ENCODE measurements around the gene SETD3.

Gene SETD3

DNA sequence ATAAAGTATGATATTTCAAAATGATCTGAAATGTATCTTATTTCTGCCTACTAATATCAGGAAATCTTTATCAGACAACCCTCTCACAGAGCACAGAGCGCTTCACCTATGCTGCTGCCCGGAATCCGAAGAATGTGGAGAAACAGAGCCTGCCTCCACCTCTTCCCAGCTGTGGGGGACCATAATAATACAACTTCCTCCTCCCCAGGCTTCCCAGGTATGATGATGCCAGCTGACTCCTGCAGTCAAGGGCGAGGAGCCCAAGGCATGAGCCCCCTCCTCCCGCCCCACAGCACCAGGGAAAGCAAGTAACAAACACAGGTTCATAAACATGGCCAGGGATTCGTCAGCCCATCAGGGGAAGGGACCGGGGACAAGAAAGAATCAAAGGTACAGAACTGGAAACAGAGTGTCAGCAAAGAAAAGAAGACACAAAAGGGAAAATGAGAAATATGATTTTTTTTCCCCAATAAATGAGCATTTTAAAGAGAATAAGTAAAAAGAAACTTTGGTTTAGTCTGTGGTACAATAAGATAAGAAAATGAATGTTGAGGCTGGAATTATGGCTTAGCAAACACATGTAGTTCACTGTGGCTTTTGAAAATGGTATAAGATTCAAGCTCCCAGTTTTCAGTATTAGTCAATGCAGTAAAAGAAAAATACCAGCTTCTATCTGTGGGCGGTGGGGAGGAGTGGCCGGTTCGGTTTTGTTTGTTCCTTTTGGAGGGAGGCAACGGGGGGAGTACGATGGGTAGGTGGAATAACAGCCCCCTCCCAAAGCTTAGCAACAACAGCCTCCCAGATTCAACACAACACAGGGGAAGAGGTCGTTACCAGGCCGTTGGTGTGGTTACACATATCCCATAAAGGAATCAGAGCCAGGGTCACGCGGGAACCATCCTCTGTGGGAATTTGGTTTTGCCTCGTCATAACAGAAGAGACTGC is 68.3 kb downstream of the SETD3 start:
- no peak overlapping the region for H3K4me3 ChIP-seq (ENCODE audit: insufficient read depth, low read length, poor library complexity, severe bottlenecking)
- H3K4me2 ChIP-seq (ENCODE audit: low read depth, low read length, poor library complexity, severe bottlenecking): no peak overlapping the region
- H3K9me2 ChIP-seq (replicated peaks; ENCODE audit: insufficient read depth, low read length): no peaks in the 10 kb centered on the region
- no peaks in the 10 kb centered on the region for H3K27me3 ChIP-seq (ENCODE audit: low read length)
- TF ChIP-seq EZH2phosphoT487 (conservative IDR thresholded peaks at IDR 0.05; ENCODE audit: low read length): no peak
- TF ChIP-seq, protein P1, sequence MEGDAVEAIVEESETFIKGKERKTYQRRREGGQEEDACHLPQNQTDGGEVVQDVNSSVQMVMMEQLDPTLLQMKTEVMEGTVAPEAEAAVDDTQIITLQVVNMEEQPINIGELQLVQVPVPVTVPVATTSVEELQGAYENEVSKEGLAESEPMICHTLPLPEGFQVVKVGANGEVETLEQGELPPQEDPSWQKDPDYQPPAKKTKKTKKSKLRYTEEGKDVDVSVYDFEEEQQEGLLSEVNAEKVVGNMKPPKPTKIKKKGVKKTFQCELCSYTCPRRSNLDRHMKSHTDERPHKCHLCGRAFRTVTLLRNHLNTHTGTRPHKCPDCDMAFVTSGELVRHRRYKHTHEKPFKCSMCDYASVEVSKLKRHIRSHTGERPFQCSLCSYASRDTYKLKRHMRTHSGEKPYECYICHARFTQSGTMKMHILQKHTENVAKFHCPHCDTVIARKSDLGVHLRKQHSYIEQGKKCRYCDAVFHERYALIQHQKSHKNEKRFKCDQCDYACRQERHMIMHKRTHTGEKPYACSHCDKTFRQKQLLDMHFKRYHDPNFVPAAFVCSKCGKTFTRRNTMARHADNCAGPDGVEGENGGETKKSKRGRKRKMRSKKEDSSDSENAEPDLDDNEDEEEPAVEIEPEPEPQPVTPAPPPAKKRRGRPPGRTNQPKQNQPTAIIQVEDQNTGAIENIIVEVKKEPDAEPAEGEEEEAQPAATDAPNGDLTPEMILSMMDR (IDR thresholded peaks at IDR 0.05; ENCODE audit: insufficient read depth, low read length, poor library complexity, severe bottlenecking): no peak
- no peak overlapping the region for H2AFZ ChIP-seq (ENCODE audit: low read depth, low read length, severe bottlenecking)
- no peaks in the 10 kb centered on the region for H4K20me1 ChIP-seq (ENCODE audit: low read depth, low read length)
- H3K27ac ChIP-seq (ENCODE audit: low read depth, low read length): no peak overlapping the region
- H3K9me3 ChIP-seq (ENCODE audit: insufficient read depth, low read length): no peaks in the 10 kb centered on the region
- no peaks in the 10 kb centered on the region for H3K79me2 ChIP-seq (ENCODE audit: insufficient read depth, low read length)
- peaks cover 4% of the 10 kb centered on the region; the same call in 1 of the 2 replicates for H3F3A ChIP-seq (ENCODE audit: insufficient read depth)
- H3K9ac ChIP-seq (ENCODE audit: low read length): no peak overlapping the region
- no peaks in the 10 kb centered on the region for H3K36me3 ChIP-seq (ENCODE audit: low read length)

DNA sequence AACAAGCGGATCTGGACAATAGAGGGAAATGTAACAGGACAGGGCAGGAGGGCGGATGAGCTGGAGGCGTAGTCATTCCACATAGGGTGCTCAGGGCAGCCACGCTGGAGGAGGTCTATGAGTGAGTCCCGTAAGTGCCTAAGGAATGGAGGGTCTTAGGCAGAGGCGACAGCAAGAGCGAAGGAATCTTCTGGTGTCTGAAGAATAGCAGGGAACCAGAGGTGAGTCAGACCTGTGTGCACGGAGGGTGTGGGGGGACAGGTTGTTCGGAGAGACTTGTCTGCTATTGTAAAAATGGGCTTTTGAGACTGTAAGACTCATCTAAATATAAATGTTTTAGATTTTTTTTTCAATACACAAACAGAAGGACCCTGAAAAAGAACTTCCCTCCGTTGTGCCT is 70.6 kb downstream of the SETD3 start:
- H3F3A ChIP-seq (ENCODE audit: insufficient read depth): no peaks in the 10 kb centered on the region
- H3K9me2 ChIP-seq (replicated peaks; ENCODE audit: insufficient read depth, low read length): no peaks in the 10 kb centered on the region
- no peak overlapping the region for H3K27ac ChIP-seq (ENCODE audit: low read depth, low read length)
- H3K36me3 ChIP-seq (ENCODE audit: low read length): no peaks in the 10 kb centered on the region
- no peak overlapping the region for H3K4me2 ChIP-seq (ENCODE audit: low read depth, low read length, poor library complexity, severe bottlenecking)
- H3K4me3 ChIP-seq (ENCODE audit: insufficient read depth, low read length, poor library complexity, severe bottlenecking): no peak overlapping the region
- no peaks in the 10 kb centered on the region for H3K9me3 ChIP-seq (ENCODE audit: insufficient read depth, low read length)
- no peaks in the 10 kb centered on the region for H4K20me1 ChIP-seq (ENCODE audit: low read depth, low read length)
- no peak overlapping the region for H3K9ac ChIP-seq (ENCODE audit: low read length)
- no peaks in the 10 kb centered on the region for H3K27me3 ChIP-seq (ENCODE audit: low read length)
- H3K79me2 ChIP-seq (ENCODE audit: insufficient read depth, low read length): no peaks in the 10 kb centered on the region
- H2AFZ ChIP-seq (ENCODE audit: low read depth, low read length, severe bottlenecking): no peak overlapping the region
- TF ChIP-seq, protein P1 (IDR thresholded peaks at IDR 0.05; ENCODE audit: insufficient read depth, low read length, poor library complexity, severe bottlenecking): no peak
- no peak for TF ChIP-seq EZH2phosphoT487 (conservative IDR thresholded peaks at IDR 0.05; ENCODE audit: low read length)

DNA sequence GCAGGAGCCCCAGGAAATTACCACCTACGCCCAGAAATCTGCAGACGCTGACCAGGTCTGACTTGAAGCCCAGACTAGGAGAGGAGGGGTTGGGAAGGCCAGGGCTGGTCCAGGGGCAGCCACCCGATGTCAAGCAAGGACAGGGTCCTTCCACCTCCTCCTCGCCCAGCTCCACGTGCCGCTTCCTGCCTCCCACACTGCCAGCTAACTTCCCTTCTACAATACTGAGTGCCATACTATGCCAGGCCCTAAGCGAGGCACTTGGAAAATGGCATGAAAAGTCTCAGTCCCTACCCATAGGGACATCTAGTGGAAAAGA is 71.7 kb downstream of the SETD3 start:
- Histone ChIP-seq H3K27ac (ENCODE audit: low read depth, low read length) (no peak overlapping the region), H3K4me3 (ENCODE audit: insufficient read depth, low read length, poor library complexity, severe bottlenecking) (no peak overlapping the region), H3K4me2 (ENCODE audit: low read depth, low read length, poor library complexity, severe bottlenecking) (no peak overlapping the region), H2AFZ (ENCODE audit: low read depth, low read length, severe bottlenecking) (no peak overlapping the region), H3K9me2 (replicated peaks; ENCODE audit: insufficient read depth, low read length) (no peaks in the 10 kb centered on the region), H3K36me3 (ENCODE audit: low read length) (no peaks in the 10 kb centered on the region), H3F3A (ENCODE audit: insufficient read depth) (no peaks in the 10 kb centered on the region), H3K9ac (ENCODE audit: low read length) (no peak overlapping the region), H3K27me3 (ENCODE audit: low read length) (no peaks in the 10 kb centered on the region), H3K79me2 (ENCODE audit: insufficient read depth, low read length) (no peaks in the 10 kb centered on the region), H4K20me1 (ENCODE audit: low read depth, low read length) (no peaks in the 10 kb centered on the region), H3K9me3 (ENCODE audit: insufficient read depth, low read length) (no peaks in the 10 kb centered on the region)
- TF ChIP-seq, protein P1 (IDR thresholded peaks at IDR 0.05; ENCODE audit: insufficient read depth, low read length, poor library complexity, severe bottlenecking): no peak
- TF ChIP-seq EZH2phosphoT487 (conservative IDR thresholded peaks at IDR 0.05; ENCODE audit: low read length): no peak

Measured in SU-DHL-6 (cell line).